ENCODE data around the gene PRKG1.
"Not testable (repeated sequence)": the region's sequence is repeated elsewhere in the genome, so short reads cannot be mapped to it uniquely, and the experiment has no call there.

The PRKG1 gene

GRCh38 chr10:51183783-51184182 is 109.5 kb downstream of the PRKG1 start:
- DNase-seq (ENCODE audit: low spot score), result no peak
- Mint-ChIP-seq H3K4me3 (no peak overlapping the region), H3K4me1 (ENCODE audit: low read depth) (no peaks in the 10 kb centered on the region), H3K9me3 (no peaks in the 10 kb centered on the region), H3K27me3 (ENCODE audit: low read depth) (no peaks in the 10 kb centered on the region), H3K36me3 (ENCODE audit: low read depth) (no peaks in the 10 kb centered on the region), H3K27ac (no peak overlapping the region)

GRCh38 chr10:51186361-51186760 is 112.1 kb downstream of the PRKG1 start:
- H3K27me3 Mint-ChIP-seq (ENCODE audit: low read depth), result no peaks in the 10 kb centered on the region
- no peak overlapping the region for H3K27ac Mint-ChIP-seq
- H3K4me1 Mint-ChIP-seq (ENCODE audit: low read depth), result no peaks in the 10 kb centered on the region
- DNase-seq (ENCODE audit: low spot score), result no peak
- H3K9me3 Mint-ChIP-seq, result no peaks in the 10 kb centered on the region
- H3K36me3 Mint-ChIP-seq (ENCODE audit: low read depth), result no peaks in the 10 kb centered on the region
- H3K4me3 Mint-ChIP-seq, result no peak overlapping the region

DNA sequence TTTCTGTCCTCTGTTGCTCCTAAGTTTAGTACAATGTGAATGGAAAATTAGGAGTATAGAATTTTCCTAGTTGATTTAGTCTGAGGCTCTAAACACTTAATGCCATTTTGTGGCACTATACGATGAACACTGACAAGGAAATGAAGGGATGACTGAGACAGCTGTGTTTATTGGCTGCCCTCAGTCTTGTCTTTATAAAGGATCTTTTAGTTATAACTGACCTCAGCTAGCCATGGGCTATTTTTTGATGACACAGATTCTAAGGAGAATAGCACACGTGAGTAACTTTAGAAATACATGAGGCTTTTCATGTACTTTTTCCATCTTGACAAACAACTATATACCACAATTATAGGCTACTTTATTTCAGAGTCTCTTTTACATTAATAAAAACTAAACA is 113.7 kb downstream of the PRKG1 start:
- H3K36me3 Mint-ChIP-seq (ENCODE audit: low read depth), result no peaks in the 10 kb centered on the region

DNA sequence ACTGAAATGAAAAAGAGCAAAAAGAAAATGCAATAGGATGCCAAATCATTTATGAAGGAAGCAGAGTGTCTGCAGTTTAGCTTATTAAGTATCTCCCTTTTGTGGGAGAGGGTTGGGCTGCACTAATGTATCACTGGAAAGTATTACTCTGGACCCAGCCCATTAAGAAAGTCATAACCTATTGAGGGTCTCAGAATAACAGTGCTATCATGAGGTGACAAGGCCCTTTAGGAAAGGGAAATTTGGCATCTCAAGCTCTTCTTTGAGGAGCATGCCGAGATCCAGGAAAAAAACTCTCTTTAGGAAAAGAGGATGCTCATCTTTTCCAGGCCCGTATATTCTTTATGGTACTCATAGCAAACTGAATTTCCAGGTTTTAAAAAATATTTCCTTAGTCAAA is 114.6 kb downstream of the PRKG1 start:
- Mint-ChIP-seq H3K27ac (no peak overlapping the region), H3K4me1 (ENCODE audit: low read depth) (no peaks in the 10 kb centered on the region), H3K36me3 (ENCODE audit: low read depth) (no peaks in the 10 kb centered on the region), H3K9me3 (no peaks in the 10 kb centered on the region), H3K27me3 (ENCODE audit: low read depth) (no peaks in the 10 kb centered on the region), H3K4me3 (no peak overlapping the region)
- DNase-seq (ENCODE audit: low spot score), result no peak

More for the DNA sequence above, 113.7 kb downstream of the PRKG1 start:
- H3K4me3 Mint-ChIP-seq, result no peak overlapping the region
- no peaks in the 10 kb centered on the region for H3K27me3 Mint-ChIP-seq (ENCODE audit: low read depth)
- no peak for DNase-seq (ENCODE audit: low spot score)
- H3K9me3 Mint-ChIP-seq, result no peaks in the 10 kb centered on the region
- no peaks in the 10 kb centered on the region for H3K4me1 Mint-ChIP-seq (ENCODE audit: low read depth)
- no peak overlapping the region for H3K27ac Mint-ChIP-seq

DNA sequence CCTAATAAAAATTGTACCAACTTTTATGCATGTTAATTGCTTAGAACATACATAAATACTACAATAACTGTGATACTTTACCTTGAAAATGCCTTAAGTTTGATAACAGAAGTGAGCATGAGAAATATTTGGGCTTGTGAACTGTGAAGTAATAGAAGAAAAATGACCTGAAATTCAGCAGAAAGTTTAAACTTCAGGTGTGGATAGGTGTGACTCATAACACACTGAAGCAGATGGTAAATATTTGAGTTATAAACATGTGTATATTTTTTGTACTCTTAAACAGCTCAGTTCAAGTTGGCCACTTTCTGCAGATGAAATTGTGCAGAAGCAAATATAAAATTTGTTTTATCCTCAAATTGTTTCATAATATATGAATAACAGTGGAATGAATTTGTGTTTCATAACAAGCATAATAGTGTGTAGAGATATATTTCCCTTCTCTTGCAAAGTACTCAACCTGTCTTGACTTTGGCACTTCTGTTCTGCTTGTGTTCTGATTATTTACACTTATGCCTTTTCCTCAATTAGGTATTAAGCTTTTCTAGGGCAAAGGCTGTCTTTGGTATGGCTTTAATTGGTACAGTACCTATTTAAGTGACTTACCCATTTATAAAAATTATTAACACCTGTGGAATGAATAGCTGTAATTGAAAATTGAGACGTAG is 122.4 kb downstream of the PRKG1 start:
- Mint-ChIP-seq H3K36me3 (ENCODE audit: low read depth) (no peaks in the 10 kb centered on the region), H3K9me3 (no peaks in the 10 kb centered on the region), H3K27ac (no peak overlapping the region), H3K4me1 (ENCODE audit: low read depth) (no peaks in the 10 kb centered on the region), H3K4me3 (no peak overlapping the region), H3K27me3 (ENCODE audit: low read depth) (no peaks in the 10 kb centered on the region)
- DNase-seq (ENCODE audit: low spot score), result no peak

DNA sequence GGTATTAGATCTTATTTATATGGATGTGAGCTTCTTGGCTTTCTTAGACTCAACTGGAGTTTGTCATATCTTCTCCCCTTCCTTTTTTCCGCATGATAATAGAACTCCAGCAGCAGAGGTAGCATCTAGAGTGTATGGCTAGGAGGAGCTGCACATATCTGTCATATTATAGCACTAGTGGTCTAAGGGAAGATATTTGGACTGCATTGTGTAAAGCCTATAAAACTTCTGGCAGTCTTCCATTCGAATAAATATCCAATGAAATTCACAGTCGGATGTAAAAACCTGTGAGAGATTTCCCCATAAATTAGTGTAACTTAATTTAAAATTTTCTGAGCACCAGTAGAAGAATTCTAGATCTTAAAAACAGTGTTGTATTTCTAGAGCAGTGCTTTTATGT is 123.9 kb downstream of the PRKG1 start:
- Mint-ChIP-seq H3K4me1 (ENCODE audit: low read depth) (no peaks in the 10 kb centered on the region), H3K27me3 (ENCODE audit: low read depth) (no peaks in the 10 kb centered on the region), H3K36me3 (ENCODE audit: low read depth) (no peaks in the 10 kb centered on the region), H3K4me3 (no peak overlapping the region), H3K9me3 (no peaks in the 10 kb centered on the region), H3K27ac (no peak overlapping the region)
- no peak for DNase-seq (ENCODE audit: low spot score)

DNA sequence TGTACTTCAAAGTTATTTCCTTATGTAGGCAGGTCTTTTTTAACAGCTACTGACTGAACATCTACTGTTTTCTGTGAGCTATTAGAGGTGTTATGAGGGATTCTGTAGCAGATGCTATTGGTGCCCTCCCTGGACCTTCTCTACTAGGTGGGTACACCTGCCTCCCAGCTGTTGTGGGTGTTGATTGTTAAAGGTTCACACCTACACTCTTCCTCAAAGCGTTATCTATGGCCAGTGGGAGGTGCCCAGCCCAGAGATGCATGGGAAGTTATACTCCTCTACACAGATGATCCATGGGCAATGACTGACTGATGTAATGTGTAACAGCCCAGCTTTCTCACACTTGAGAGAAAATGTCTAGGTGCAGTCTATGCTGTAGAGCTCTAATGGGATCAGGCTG is 127.7 kb downstream of the PRKG1 start:
- H3K36me3 Mint-ChIP-seq (ENCODE audit: low read depth), result no peaks in the 10 kb centered on the region
- no peaks in the 10 kb centered on the region for H3K4me1 Mint-ChIP-seq (ENCODE audit: low read depth)
- no peak overlapping the region for H3K4me3 Mint-ChIP-seq
- no peaks in the 10 kb centered on the region for H3K27me3 Mint-ChIP-seq (ENCODE audit: low read depth)
- no peak for DNase-seq (ENCODE audit: low spot score)
- no peak overlapping the region for H3K27ac Mint-ChIP-seq
- H3K9me3 Mint-ChIP-seq, result no peaks in the 10 kb centered on the region

- Mint-ChIP-seq H3K9me3 (no peaks in the 10 kb centered on the region), H3K36me3 (ENCODE audit: low read depth) (no peaks in the 10 kb centered on the region), H3K27me3 (ENCODE audit: low read depth) (no peaks in the 10 kb centered on the region), H3K4me1 (ENCODE audit: low read depth) (no peaks in the 10 kb centered on the region), H3K27ac (no peak overlapping the region), H3K4me3 (no peak overlapping the region)
- no peak for DNase-seq (ENCODE audit: low spot score)
Measured at GRCh38 chr10:51203359-51203758, 129.1 kb downstream of the PRKG1 start.

DNA sequence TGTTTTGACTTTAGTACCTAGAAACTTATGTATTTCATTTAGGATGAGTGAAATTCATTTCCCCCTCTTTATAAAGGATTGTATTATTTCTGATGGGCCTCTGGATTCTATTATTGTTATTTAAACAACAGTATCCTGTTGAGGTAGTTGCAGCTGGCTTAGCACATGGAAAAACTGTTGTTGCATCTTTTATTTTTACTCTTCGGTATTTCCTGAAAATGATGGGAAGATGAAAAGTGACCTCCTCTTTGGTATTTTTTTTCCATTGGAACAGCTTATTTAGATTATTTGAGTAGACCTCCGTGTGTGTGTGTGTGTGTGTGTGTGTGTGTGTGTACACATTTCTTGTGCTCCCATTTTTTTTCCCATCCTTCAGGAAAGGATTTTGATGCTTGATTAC is 129.8 kb downstream of the PRKG1 start:
- H3K27me3 Mint-ChIP-seq (ENCODE audit: low read depth), result no peaks in the 10 kb centered on the region
- no peak overlapping the region for H3K27ac Mint-ChIP-seq
- no peak for DNase-seq (ENCODE audit: low spot score)
- H3K4me3 Mint-ChIP-seq, result no peak overlapping the region
- H3K9me3 Mint-ChIP-seq, result no peaks in the 10 kb centered on the region
- H3K36me3 Mint-ChIP-seq (ENCODE audit: low read depth), result no peaks in the 10 kb centered on the region
- no peaks in the 10 kb centered on the region for H3K4me1 Mint-ChIP-seq (ENCODE audit: low read depth)

DNA sequence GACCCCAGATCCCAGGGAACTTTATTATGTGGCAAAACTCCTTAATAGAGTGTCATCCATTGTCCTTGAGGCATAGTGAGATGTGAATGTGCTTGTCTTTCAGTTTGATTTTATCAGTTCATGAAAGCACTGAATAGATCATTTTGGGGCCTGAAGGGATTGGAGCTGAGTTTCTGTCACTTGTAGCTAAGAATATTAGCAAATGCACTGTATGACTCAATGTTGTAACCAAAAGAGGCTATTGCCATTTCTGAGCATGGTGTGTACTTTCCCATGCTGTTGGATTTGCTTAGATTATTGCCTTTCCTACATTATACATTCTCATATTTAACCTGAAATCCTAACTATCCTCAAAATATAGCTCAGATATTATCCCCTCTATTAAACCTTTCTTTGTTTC is 130.4 kb downstream of the PRKG1 start:
- no peaks in the 10 kb centered on the region for H3K27me3 Mint-ChIP-seq (ENCODE audit: low read depth)
- no peak overlapping the region for H3K4me3 Mint-ChIP-seq

DNA sequence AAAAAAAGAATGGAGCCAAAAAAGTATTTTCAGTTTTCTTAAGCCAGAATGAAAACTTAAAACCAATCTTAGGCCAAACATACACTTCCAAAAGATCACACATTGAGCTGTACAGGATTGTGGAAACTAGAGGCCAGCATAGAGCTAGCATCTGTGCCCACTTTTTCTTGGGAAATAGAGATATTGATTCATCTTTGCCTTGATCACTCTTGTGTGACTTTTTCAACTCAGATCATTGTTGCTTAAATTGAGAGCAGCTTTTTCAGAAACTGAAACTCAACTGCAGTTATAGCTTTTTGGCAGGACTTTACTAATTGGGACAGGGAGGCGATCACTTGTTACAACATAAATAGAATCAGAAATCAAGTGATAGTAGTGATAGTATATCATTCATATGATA is 132.2 kb downstream of the PRKG1 start:
- H3K27me3 Mint-ChIP-seq (ENCODE audit: low read depth), result no peaks in the 10 kb centered on the region
- no peaks in the 10 kb centered on the region for H3K9me3 Mint-ChIP-seq
- DNase-seq (ENCODE audit: low spot score), result no peak
- no peaks in the 10 kb centered on the region for H3K4me1 Mint-ChIP-seq (ENCODE audit: low read depth)
- H3K27ac Mint-ChIP-seq, result no peak overlapping the region
- no peaks in the 10 kb centered on the region for H3K36me3 Mint-ChIP-seq (ENCODE audit: low read depth)
- H3K4me3 Mint-ChIP-seq, result no peak overlapping the region

More for the DNA sequence above, 130.4 kb downstream of the PRKG1 start:
- no peak for DNase-seq (ENCODE audit: low spot score)
- H3K27ac Mint-ChIP-seq, result no peak overlapping the region
- H3K4me1 Mint-ChIP-seq (ENCODE audit: low read depth), result no peaks in the 10 kb centered on the region
- H3K36me3 Mint-ChIP-seq (ENCODE audit: low read depth), result no peaks in the 10 kb centered on the region
- no peaks in the 10 kb centered on the region for H3K9me3 Mint-ChIP-seq

GRCh38 chr10:51212937-51213336 is 138.7 kb downstream of the PRKG1 start:
- not testable (repeated sequence) for H3K4me3 Mint-ChIP-seq; H3K27me3 Mint-ChIP-seq (ENCODE audit: low read depth); H3K4me1 Mint-ChIP-seq (ENCODE audit: low read depth); DNase-seq (ENCODE audit: low spot score); H3K36me3 Mint-ChIP-seq (ENCODE audit: low read depth); H3K27ac Mint-ChIP-seq; H3K9me3 Mint-ChIP-seq

DNA sequence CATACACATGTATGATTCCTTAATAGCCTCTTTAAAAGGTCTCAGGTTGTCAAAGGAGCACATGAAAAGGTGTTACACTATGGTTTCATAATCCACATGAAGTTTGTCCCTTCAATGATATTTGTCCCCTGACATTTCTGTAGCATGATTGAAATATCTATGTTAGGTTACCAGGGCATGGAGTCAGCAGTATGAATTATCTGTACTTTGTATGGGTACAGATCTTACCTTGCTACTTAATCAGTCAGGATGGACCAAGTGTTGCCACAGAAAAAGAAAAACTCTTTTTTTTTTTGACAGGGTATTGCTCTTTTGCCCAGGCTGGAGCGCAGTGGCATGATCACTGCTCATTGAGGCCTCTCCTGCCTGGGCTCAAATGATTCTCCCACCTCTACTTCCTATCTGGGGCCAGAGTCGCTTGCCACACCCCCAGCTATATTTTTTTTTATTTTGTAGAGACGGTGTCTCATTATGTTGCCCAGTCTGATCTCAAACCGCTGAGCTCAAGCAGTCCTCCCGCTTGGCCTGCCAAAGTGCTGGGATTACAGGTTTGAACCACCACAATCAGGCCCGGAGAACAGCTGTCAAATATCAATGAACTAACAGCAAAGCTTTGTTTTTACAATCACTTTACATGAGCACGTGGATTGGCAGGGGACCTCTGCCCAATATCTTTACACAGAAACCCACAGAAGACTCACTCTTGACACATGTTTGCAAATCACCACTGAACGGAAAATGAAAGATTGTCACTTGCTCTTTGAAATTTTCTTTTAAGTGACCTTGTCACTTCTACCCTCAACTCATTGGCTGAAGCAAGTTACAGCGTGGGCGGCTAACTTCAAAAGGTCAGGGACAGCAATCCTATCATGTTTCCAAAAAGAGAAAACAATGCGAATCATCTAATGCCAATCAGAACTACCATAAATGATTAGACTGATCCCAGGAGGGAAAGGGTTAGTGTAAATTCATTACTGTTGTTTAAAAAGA is 140.2 kb downstream of the PRKG1 start:
- no peak for DNase-seq (ENCODE audit: low spot score)
- no peaks in the 10 kb centered on the region for H3K36me3 Mint-ChIP-seq (ENCODE audit: low read depth)
- no peak overlapping the region for H3K27ac Mint-ChIP-seq
- H3K4me3 Mint-ChIP-seq, result no peak overlapping the region
- no peaks in the 10 kb centered on the region for H3K4me1 Mint-ChIP-seq (ENCODE audit: low read depth)
- no peaks in the 10 kb centered on the region for H3K27me3 Mint-ChIP-seq (ENCODE audit: low read depth)
- no peaks in the 10 kb centered on the region for H3K9me3 Mint-ChIP-seq

GRCh38 chr10:51215951-51216834 is 141.9 kb downstream of the PRKG1 start:
- no peak for DNase-seq (ENCODE audit: low spot score)
- H3K27me3 Mint-ChIP-seq (ENCODE audit: low read depth), result no peaks in the 10 kb centered on the region
- H3K4me3 Mint-ChIP-seq, result no peak overlapping the region
- no peaks in the 10 kb centered on the region for H3K36me3 Mint-ChIP-seq (ENCODE audit: low read depth)
- no peak overlapping the region for H3K27ac Mint-ChIP-seq
- no peaks in the 10 kb centered on the region for H3K4me1 Mint-ChIP-seq (ENCODE audit: low read depth)
- no peaks in the 10 kb centered on the region for H3K9me3 Mint-ChIP-seq
